SK-N-SH treated with all-trans-retinoic acid at 6 μM for 48 hours (cell line): ENCODE measurements around the gene SMG9.

Experiments
- BACH2 ChIP-seq: fragments of 250-450 bp; sonication (Bioruptor Pico); IDR thresholded peaks from 2 replicates; pipeline ENCODE4 v1.9.0; 2021; ENCODE audit warnings: mild to moderate bottlenecking, borderline replicate concordance
- TOX ChIP-seq: fragments of 250-450 bp; sonication (Bioruptor Pico); IDR thresholded peaks from 2 replicates; pipeline ENCODE4 v1.8.0; 2021; ENCODE audit warnings: mild to moderate bottlenecking, moderate library complexity, borderline replicate concordance

- TF ChIP-seq BACH2 = no peak
- TF ChIP-seq TOX = no peak
Measured at GRCh38 chr19:43688059-43688701, 66.6 kb downstream of the SMG9 start.
